ENCODE measurements around the gene COL23A1.

COL23A1 gene

DNA sequence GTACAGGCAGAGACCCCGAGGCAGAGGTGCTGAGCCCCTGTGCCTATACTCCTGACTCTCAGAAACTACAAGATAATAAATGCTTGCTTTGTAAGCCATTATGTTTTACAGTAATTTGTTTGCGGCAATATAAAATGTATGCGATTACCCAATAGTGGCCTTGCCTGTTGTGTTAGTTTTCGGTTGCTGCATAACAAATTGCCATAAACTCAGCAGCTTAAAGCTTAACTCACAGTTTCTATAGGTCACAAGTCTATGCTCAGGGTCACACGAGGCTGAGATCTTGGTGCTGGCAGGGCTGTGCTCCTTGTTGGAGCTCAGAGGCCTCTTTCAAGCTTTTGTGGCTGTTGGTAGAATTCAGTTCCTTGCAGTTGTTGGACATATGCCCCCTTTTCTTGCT, 114.8 kb downstream of the COL23A1 start:
- DNase-seq (ENCODE audit: low spot score), result no peak

- peak; percentile 23 for DNase-seq (ENCODE audit: low spot score)
These were observed 115.5 kb downstream of the COL23A1 start for GRCh38 chr5:178474562-178475184.

- no peak for DNase-seq (ENCODE audit: low spot score)
These were observed 116.3 kb downstream of the COL23A1 start for GRCh38 chr5:178473854-178474253.

GRCh38 chr5:178472138-178472537, 118.1 kb downstream of the COL23A1 start:
- DNase-seq (ENCODE audit: low spot score), result no peak

- DNase-seq (ENCODE audit: low spot score), result no peak
These were observed 118.5 kb downstream of the COL23A1 start for GRCh38 chr5:178471711-178472110.

- DNase-seq (ENCODE audit: low spot score), result no peak
These were observed 119.5 kb downstream of the COL23A1 start for GRCh38 chr5:178470760-178471025.

- DNase-seq (ENCODE audit: low spot score), result no peak
These were observed 120.0 kb downstream of the COL23A1 start for GRCh38 chr5:178469975-178470759.

DNA sequence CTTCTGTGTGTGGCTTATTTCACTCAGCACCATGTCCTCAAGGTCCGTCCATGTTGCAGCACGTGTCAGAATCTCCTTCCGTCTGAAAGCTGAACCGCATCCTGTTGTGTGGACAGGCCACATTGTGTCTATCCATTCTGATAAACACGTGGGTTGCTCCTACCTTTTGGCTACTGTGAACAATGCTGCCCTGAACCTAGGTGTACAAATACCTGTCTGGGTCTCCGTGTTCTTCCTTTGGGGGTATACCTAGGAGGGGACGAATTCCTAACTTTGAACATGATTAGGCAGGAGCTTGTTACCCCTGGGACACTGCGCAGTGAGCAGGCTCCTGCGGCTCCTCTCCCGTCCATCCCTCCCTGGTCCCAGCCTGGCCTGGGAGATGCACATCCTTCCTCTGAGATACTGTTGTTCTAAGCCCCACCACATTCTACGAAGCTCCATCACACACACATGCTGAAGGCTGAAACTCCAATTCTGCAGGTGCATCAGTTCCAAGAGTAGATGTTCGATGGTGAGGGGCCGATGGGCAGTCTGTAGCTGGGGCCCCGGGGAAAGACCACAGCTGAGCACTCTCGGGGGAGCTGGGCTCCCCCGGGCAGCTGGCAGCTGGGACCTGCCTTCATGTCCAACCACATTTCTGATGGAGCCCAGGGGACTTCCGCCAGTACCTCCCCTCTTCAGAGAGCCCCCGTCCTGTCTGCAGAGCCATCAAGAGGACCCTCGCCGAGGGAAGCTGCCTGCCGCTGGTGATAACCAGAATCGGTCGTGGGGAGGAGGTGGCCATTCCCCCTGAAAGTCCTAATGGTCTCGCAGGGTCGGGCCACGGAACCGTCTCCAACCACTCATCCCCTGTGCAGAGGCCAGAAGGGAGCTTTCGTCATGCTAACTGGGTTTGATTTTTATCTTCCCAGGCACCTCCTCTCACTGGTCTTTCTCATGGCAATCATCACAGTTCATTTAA, 120.9 kb downstream of the COL23A1 start:
- no peak for DNase-seq (ENCODE audit: low spot score)

- DNase-seq (ENCODE audit: low spot score), result no peak
These were observed 122.0 kb downstream of the COL23A1 start for GRCh38 chr5:178468196-178468685.

DNA sequence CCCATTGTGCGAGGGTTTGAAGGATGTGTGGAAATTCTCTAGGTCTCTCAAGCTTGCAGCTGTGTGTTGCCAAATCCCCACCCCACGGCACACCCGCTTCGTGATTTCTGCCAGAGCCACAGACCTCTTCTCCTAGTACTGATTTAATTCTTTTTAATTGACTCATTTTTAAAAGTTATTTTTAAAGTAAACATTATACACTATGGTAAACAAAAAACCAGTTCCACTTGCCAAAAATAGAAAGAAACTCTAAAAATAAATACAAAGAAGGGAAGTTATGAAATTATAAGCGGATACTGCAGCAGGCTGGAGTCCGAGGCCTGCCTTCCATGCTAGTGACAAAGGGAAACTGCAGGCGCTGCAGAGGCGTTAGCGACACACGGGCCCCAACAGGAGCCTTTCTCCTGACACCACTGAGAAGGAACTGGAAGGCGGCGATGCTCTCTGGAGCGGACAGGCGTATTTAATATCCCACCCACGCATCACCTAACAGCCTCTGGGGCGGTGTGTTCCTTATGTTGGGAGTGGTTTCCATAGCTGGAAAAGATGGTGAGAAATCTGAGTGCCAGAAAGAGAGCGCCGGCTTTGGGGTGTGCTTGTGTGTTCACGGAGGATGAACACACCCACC, 122.5 kb downstream of the COL23A1 start:
- peak; percentile 80 for DNase-seq (ENCODE audit: low spot score)

- no peak for DNase-seq (ENCODE audit: low spot score)
These were observed 123.0 kb downstream of the COL23A1 start for GRCh38 chr5:178467205-178467567.

GRCh38 chr5:178466342-178466741, 123.9 kb downstream of the COL23A1 start:
- DNase-seq (ENCODE audit: low spot score), result no peak

DNA sequence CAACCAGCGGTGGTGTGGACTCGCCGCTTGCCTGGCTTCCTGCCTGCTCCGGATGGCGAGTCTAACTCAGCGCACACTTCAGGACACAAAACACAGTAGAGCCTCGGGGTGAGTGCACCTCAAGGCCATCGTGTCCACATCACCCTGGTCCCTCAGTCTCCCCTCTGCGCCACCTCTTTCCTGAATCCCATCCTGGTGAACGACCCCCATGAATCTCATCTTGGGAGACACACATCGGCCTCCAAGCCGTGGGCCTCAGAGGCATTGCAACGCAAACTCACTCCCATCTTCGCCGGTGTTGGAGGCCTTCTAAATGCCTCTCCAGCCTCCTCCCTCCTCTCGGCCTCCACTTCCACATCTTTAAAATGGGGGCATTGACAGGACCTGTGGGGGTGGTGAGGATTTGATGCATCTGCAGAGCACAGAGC, 124.3 kb downstream of the COL23A1 start:
- DNase-seq (ENCODE audit: low spot score), result no peak

DNA sequence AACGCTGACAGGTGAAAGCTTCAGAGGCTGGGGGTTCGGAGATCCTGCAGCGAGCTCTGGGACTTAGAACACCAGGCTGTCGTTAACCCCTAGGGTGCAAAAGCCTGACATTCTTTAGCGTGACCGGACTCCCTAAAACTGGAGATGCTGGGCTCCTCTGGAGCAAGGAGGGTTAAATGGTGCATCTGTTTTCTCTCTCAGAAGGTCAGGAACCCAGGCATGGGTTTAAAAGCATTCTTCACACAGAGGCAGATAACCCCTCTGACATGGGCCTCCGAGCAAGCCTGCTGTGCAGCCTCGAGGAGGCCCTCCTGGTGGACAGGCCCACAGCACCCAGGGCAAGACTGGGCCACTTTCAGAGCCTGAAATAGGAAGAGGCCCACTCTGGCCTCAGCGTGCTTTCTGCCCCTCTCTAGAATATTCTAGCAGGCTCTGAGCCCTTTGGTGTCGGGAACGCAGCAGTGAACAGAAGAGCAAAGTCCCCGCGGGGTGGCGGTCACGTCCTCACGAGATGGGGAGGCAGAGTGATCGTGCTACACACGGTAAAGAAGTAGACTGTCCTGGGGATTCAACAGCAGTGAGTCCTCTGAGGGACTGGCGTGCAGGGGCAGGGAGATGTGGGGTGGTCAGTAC, 124.8 kb downstream of the COL23A1 start:
- DNase-seq (ENCODE audit: low spot score), result no peak

GRCh38 chr5:178464431-178465048, 125.7 kb downstream of the COL23A1 start:
- no peak for DNase-seq (ENCODE audit: low spot score)

- no peak for DNase-seq (ENCODE audit: low spot score)
These were observed 126.7 kb downstream of the COL23A1 start for GRCh38 chr5:178463321-178464155.

- no peak for DNase-seq (ENCODE audit: low spot score)
These were observed 127.4 kb downstream of the COL23A1 start for GRCh38 chr5:178462816-178463215.

DNA sequence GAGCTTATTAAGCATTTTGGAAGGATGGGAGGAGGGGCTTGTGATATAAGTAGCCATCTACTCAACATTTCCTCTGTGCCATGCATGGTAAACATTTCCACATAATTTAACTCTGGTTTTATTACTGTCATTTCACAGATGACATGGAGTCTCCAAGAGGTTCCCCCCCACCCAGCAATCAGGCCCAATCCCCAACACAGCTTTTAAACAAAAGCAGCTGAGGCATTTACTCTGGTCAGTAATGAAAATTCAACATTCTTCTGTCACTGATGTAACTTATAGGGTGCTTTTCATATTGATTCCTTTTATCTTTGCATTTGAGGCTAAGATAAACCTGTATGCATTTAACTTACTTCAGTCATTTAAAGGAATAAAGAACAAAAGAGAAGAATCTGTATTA, 128.1 kb downstream of the COL23A1 start:
- no peak for DNase-seq (ENCODE audit: low spot score)

DNA sequence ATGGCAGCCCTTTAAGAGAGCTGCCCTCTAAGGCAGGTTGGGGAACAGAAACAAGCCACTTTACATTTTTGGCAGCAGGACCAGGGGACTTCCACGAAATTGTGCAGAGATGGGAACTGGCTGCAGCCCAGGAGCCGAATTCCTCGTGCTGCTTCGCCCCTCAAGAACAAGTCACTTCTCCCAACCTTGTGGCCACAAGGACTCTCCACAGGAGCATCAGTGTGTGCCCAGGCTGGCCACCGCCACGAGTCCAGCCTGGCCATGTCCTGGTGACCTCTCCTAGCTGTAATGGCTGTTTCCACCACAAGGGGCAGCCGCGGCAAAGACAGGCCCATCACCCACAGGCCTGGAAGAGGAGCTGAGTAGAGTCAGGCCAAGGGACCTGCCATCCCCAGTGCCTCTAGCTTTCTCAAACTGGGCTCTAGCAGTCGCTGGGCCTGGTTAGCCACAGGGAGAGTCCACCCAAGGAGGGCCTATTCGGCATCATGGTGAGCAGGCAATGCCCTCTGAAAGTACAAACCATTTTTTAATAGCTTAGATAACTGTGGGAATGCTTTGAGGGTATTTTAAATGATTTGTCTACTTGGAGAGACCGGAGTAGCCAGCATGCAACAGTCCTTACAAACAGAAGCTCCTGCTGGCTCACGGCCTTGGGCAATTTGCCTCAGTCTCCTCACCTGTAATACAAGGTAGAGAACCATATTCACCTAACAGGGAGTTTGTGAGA, 129.0 kb downstream of the COL23A1 start:
- DNase-seq (ENCODE audit: low spot score), result peak; percentile 79

DNA sequence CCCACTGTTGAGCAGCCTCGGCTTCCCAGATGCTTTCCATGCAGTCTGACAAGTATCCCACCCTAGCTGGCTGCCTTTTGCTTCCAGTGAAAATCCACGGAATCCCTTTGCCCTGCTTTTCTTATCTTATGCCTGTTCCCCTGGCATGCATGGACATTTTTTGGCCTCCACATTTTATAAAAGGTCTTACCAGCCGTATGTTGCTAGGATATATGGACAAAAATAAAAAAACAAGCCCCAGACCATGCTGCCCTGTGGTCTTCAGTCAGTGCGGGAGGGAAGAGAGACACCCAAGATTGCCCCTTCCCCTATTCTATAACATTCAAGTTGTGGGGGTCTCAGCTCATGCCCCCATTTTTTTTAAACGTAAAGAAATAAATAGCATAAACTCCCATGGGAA, 129.6 kb downstream of the COL23A1 start:
- DNase-seq (ENCODE audit: low spot score), result no peak
